NCI-H1417 (cell line): ENCODE data around the gene DLL4.

Source experiments
- DNase-seq, 3 experiments: peaks; one replicate each; lab custom pipeline; 2025; lab: John Stamatoyannopoulos, UW

DLL4 gene

DNA sequence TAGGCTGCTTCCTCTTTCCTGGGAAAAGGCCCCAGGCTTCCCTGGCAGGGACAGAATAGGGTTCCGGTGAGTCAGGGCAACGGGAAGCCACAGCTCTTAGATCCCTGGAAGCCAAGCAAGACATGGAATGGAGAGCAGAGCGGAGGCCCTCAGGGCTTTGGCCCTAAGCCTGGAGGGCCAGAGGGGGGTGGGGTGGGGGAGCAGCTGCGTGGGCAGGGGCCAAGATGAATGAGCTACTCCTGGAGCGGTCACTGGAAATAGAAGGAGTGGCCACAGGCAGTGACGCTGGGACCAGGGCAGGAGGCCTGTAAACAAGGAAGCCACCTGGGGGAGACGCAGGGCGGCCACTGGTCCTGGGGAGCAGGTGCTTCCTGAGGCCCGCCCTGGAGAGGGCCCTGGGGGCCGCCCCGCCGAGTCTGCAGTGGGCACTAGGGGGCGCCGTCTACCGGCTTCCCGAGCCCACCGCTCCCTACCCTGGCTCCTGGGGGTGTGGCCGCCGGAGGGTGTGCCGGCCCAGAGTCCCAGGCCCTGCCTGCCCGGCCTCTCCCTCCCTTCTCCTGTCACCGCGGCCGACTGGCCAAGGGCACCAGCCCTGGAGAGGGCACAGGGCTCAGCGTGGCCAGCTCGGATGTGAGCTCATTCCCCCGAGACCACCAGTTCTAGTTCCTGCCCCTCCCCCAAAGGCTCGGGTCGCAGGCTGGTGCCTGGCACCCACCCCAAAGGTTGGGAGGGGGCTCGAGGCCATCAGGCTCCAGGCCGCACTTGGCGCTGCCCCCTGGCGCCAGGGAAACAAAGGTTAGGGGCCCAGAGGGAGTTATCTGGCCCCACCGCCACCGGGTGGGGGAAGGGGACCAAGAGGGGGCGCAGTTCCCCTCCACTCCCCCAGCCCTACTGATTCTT, 22.8 kb upstream of the DLL4 start:
- DNase-seq, result peak; percentile 54 to 92 (median 84)

- DNase-seq, result peak; percentile 3 to 84 (median 72)
These were observed 21.9 kb upstream of the DLL4 start for GRCh38 chr15:40906991-40907802.

- DNase-seq, result peak in 1 of 3 experiments; percentile 15
These were observed 21.0 kb upstream of the DLL4 start for GRCh38 chr15:40908095-40908494.

DNA sequence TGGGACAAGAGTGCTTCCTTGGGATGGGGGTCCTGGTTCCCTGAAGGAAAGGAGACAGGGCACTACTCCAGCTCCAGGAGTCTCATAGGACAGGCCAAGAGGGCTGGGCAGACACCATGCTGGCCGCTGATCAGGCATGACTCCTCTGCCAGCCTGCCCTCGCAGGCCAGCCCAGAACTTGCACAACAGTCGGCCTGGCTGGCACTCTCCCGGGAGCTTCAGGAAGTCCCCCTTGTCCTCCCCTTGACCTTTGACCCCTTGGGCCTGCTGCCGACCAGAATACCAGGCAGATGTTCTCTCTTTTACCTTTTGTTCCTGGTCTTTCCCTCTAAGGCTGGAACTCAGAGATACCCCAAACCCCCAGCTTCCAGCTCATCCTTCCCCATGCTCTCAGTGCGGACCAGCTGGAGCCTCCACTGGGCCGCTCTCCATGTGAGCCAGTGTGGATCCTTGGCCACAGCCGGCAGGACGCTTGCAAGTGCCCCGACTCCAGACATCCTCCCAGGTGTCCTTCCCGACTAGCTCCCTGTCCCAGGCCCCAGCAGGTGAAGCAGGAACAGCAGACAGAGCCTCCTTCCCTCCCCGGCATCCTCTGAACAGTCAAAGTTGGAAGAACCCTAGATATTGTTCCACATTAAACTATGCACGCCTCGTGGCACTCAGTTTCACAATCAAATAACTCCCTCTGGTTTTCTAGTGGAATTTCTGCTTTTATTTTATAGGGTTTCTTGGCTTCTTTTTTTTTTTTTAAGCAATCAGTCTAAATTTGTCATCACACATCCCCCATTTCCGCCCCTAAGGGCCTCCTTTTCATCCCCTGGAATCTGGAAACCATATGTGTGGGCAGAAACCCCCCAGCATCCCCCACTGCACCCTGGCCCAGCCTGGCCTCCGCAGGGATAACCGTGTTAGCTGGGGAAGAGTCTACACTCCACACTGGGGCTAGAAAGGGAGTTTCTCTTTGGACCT, 19.2 kb upstream of the DLL4 start:
- DNase-seq, result no peak

DNA sequence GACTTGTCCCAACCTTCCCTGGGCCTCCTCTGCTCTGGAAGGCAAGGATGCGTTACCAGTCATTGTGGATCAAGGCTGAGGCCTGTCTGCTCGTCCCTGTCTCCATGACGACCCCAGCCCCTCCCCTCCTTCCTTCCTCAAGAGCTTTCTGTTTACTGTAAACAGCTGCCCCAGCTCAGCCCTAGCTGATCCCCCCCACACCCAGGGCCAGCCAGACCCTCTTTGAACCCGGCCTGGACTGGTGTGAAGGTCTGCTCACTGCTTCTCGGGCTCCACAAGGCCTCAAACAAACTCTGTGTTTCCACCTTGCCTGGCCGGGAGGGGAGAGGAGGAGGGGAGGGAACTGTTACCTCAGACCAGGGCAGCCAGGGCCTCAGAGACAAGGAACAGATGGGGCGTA, 18.0 kb upstream of the DLL4 start:
- DNase-seq, result peak in 2 of 3 experiments; percentile 35 to 70

GRCh38 chr15:40911693-40912092, 17.4 kb upstream of the DLL4 start:
- peak in 1 of 3 experiments; percentile 5 for DNase-seq

DNA sequence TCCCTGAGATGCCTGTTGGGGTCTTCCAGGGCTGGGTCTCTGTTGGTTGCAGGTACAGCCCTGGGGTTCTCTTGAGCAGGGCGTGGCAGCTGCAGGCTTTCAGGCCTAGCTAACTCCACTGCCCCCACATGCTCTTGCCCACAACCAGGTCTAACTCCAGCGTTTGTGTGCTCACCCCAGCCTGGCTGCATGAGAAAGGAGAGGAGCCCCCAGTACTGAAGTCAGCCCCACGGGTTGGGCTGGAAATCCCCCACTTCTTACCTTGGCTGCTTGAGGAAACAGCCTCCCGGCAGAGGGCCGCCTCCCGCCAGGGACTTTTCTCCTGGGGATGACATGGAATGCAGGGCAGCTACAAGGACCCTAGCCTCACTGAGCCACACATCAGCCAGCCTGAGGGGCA, 16.7 kb upstream of the DLL4 start:
- no peak for DNase-seq

DNA sequence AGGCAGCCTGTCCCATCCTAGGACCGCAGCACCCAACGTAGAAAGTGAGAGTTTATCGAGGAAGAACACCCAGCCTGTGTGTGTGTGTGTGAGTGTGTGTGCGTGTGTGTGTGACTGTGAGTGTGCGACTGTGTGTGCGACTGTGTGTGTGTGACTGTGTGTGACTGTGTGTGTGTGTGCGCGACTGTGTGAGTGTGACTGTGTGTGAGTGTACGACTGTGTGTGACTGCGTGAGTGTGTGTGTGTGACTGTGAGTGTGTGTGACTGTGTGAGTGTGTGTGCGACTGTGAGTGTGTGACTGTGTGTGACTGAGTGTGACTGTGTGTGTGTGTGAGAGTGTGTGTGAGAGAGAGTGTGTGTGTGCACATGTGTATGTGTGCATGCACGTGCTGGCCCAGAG, 15.1 kb upstream of the DLL4 start:
- DNase-seq, result no peak

DNA sequence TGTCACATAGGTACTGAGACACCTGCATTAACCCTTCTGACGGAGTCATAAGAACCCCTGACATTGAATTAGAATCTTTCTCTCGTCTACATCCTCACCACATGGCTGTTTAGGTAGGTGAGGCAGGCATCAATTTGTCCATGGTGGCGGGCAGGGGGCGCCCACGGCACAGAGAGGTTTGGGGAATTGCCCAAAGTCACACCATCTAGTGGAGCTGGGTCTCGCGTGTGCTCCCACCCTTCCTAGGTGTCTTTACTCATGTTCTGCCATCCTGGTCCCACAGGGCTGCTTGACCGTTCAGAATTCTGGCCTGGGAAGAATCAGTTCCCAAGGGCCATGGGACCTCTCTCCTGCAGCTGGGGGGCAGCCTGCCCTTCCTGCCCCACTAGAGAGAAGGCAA, 14.7 kb upstream of the DLL4 start:
- no peak for DNase-seq

GRCh38 chr15:40915116-40915661, 14.0 kb upstream of the DLL4 start:
- DNase-seq, result no peak

- DNase-seq, result no peak
These were observed 13.5 kb upstream of the DLL4 start for GRCh38 chr15:40915679-40916078.

DNA sequence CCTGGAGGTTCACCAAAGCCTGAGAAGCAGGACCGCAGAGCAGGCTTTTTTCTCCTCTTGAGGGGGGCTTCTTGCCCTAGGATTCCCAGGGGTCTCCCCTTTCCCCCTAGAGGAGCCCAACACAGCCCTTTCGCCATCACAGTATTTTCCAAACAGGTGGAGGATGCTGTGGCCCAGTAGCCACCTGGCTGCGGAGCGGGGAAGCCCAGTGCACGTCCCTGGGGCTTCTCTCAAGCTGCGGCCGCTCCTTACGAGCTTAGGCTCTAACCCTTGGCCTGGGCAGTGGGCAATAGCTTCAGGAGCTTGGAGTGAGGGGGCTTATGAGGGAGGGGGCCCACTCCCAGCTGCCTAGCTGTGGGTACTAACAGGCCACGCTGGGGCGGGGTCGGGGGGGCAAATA, 11.6 kb upstream of the DLL4 start:
- DNase-seq, result peak in 1 of 3 experiments; percentile 85

DNA sequence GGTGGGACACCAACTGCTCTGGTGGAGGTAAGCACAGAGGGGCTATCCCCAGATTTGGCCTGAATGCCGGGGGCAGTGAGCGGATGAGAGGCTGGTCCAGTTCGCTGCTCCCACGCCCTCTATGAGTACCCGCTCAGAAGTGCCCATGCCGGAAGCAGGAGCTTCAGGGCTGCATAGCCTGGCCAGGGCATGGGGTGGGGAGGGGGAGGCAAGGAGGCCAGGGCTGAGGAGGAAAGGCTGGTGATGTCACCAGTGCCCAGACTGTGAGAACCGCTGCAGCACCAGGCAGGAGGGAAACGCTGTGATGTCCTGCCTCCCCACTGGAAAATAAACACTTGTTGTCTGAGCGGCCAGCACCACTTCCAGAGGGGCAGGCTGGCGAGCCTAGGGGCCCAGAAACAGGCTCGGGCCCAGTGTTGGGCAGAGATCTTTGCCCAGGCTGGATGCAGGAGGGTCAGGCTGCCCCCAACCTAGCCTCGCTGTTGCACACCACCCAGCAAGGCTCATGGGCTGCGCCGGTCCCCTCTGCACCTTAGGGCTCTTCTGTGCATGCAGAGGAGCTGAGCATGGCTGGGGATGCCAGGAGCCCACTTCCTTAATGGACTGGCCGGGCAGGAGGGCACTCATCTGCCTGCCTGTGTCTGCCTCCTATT, 10.9 kb upstream of the DLL4 start:
- peak in 2 of 3 experiments; percentile 87 to 91 for DNase-seq

- DNase-seq, result no peak
These were observed 10.2 kb upstream of the DLL4 start for GRCh38 chr15:40918799-40919392.

DNA sequence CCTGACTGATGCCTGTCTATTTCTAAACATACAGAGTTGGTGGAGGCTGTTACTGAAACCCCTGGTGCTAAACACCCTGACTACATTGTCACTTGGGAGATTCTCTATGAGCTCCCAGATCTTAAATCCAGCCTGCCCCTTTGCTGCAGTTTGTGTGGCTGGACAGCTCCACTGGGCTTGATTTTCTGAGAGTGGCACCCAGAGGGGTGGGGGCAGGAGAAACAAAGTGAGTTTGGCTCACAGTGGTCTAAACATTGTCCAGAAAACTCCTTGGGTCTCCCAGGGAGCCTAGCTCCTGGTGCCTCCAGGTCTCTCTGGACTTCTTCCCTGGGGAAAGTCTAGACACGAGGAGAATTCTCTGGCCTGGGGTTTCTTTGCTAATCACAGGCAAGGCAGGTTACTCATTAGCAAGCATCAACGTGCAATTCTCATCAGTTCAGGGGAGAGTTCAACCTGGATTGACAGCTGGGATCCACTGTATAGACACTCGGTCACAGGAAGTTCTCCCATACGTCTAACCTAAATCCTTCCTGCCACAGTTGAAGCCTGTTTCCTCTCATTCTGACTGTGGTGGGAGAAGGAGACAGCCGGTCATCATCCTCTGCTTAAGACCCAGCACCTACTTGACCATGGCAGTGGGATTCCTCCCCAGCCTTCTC, 7.1 kb upstream of the DLL4 start:
- DNase-seq, result no peak

DNA sequence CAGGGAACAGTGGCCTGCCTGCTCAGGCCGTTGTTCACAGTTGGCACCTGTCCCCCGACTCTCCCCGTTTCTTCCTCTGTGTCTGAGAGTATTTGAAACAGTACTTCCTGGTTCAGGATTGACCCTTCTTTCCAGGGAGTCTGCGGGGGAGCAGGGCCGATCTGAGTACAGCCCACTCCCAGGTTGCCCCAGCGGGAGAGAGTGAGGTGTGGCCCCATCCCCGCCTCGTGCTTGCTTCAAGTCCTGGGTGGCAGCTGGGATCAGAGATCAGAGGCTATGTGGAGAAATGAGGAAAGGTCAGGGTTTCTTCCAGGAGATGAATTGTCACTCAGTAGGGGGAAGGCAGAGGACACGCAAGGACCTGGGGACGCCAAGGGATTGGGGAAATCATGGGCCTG, 6.5 kb upstream of the DLL4 start:
- DNase-seq, result no peak

GRCh38 chr15:40923551-40923950, 5.6 kb upstream of the DLL4 start:
- no peak for DNase-seq

DNA sequence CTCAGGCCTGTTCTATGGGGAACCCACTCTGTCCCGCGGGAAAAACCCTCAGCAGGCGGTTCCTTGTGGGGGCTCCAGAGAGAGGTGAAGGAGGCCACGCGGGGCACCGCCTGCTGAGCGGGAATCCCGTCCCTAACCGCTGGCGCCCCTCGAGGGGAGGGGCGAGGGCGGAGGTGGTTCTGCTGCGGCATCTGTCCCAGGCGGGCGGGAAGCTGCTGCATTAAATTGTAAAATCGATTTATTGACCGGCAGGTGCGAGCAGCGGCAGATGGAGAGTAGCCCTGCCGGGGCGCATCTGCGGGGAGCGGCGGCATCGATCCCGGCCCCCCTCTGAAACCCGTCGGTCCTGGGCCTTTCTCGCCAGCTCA, 3.7 kb upstream of the DLL4 start:
- peak in 2 of 3 experiments; percentile 49 to 70 for DNase-seq

DNA sequence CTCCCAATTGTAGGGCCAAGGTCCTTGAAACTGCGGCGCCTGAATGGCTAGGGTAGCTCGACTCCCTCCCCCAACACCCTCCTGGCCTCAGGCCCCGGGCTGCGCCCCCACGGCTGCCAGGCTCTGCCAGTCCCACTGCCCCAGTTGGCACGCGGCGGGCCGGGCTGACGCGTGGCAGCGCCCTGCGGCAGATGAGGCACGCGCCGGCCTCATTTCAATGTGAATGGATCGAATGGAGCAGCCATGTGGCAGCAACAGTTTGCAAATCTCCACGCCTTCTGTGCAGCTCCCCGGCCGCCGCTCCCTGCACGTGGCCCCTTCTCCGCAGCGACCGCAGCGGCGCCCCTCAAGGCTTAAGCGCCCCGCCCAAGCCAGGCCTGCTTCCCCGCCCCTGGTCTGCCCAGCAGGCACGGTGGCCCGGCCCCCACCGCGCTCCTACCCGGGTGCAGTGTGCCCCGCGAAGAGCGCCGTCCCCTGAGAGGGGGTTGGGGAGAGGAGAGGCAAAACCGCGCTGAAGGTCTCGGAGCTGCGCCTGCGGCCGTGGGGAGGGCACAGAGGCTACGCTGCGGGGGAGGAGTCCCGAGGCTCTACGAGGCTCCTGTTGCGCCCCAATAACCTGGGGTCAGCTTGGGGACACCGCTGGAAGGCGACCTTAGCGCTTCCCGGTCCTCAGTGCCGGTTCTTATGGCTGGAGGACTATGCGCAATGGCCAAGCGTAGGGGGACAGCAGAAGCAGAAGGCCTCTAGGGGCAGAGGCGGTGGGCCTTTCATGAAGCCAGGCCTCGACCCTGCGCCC, 3.1 kb upstream of the DLL4 start:
- peak; percentile 49 to 71 (median 70) for DNase-seq
